Upper lobe of right lung (tissue), 1 donor: ENCODE results near the gene MTMR11. TPM values are rescaled to one million over a fixed set of nuclear protein-coding genes. Genes with fewer than 3 reads are reported as not detected.

Source experiments
- ATAC-seq: fragments of 200-7000 bp; cut with Tn5 transposase; one replicate; pipeline ENCODE4 v1.9.1; 2020; ENCODE audit warnings: mild to moderate bottlenecking, moderate library complexity
- DNase-seq: peaks from one replicate; pipeline ENCODE4 v3.0.0-alpha.2; 2020
- H3K27ac ChIP-seq: fragments of 200-600 bp; one replicate; pipeline ENCODE4 v1.8.0; 2022
- H3K27me3 ChIP-seq: fragments of 200-600 bp; one replicate; pipeline ENCODE4 v1.8.0; 2022; ENCODE audit warnings: mild to moderate bottlenecking
- H3K36me3 ChIP-seq: fragments of 200-600 bp; one replicate; pipeline ENCODE4 v1.8.0; 2022
- H3K4me1 ChIP-seq: fragments of 200-600 bp; one replicate; pipeline ENCODE4 v1.8.0; 2022
- H3K4me3 ChIP-seq: fragments of 200-600 bp; one replicate; pipeline ENCODE4 v1.8.0; 2022; ENCODE audit warnings: mild to moderate bottlenecking
- H3K9me3 ChIP-seq: fragments of 200-600 bp; one replicate; pipeline ENCODE4 v1.8.0; 2022
- CTCF ChIP-seq: fragments of 200-600 bp; IDR thresholded peaks from one replicate; pipeline ENCODE4 v1.8.0; 2022; ENCODE audit warnings: antibody characterized with exemption
- intact Hi-C: fragments of 100-400 bp; cut with DNase I; formaldehyde crosslinking; loops from one replicate; pipeline ENCODE4 v1.11.0; 2022
- total RNA-seq: library from RNA; stranded (reverse); fragmentation: NEBNext Ultra II Directional; extraction: Animal tissue kit (Norgen Biotek cat#: 25700); gene quantifications from one replicate; pipeline ENCODE4 v1.2.1, GENCODE V29; 2021
- donor health status: DM: no; HTN: yes; CAD: no; lungs with severe emphysema.

The MTMR11 gene
- total RNA-seq, 1 donor from 2014 or later = 17.1 TPM

GRCh38 chr1:149885339-149886120 is 51.1 kb downstream of the MTMR11 start:
- TF ChIP-seq CTCF = no peak

DNA sequence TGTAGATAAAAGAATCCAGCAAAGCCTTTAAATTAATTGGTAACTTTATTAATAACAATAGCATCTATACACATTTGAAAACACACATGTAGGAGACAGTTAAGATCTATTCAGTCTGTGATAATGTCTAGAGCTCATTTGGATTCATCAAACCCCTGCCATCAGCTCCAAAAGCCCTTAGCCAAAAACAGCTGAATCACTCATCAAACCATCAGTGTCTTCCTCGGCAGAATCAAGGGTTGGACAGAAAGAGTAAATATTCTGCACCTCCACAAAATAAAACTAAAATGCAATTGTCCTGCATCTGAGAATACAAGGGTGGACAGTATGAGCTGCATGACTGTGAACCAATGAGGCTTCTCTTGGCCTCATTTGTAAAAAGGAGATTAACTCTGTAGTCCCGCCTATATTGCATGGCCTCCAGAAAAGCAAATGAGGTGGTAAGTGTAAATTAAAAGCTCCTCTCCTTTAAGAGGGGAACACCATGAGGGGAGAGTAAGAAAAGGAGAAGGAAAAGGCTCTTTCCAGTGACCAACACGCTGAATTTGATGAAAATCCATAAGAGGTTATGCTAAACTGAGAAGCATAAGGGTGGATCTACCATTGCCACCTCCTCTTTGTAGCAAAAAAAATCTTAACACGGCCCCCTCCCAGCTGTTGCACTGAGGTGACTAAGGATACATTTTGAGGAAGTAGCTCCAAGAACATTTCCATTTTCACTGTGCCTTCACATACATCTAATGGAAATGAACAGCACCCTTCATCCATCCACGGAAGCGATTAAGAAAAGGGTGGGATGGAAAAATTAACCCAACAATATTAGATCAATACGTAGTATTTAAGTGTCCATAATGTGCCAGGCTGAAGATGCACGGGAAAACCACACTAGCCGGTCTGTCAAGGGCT is 52.0 kb downstream of the MTMR11 start:
- H3K4me1 ChIP-seq = peaks cover 18% of the 10 kb centered on the region
- peak overlapping the region; percentile 64 for H3K4me3 ChIP-seq
- no peak for TF ChIP-seq CTCF
- no peaks in the 10 kb centered on the region for H3K27me3 ChIP-seq
- H3K36me3 ChIP-seq = no peaks in the 10 kb centered on the region
- no peaks in the 10 kb centered on the region for H3K9me3 ChIP-seq
- no peak for ATAC-seq
- no peak for DNase-seq
- H3K27ac ChIP-seq = peak overlapping the region; percentile 100
- intact Hi-C loops = no loop called here

More at GRCh38 chr1:149885339-149886120, 51.1 kb downstream of the MTMR11 start:
- intact Hi-C loops = no loop called here
- peak overlapping the region; percentile 100 for H3K27ac ChIP-seq
- H3K9me3 ChIP-seq = no peaks in the 10 kb centered on the region
- H3K27me3 ChIP-seq = no peaks in the 10 kb centered on the region
- H3K4me1 ChIP-seq = peaks cover 18% of the 10 kb centered on the region
- H3K4me3 ChIP-seq = peak overlapping the region; percentile 64
- DNase-seq (peak; percentile 93), ATAC-seq (peak; percentile 64)
- no peaks in the 10 kb centered on the region for H3K36me3 ChIP-seq

GRCh38 chr1:149883598-149884247 is 53.0 kb downstream of the MTMR11 start:
- no peak for DNase-seq
- Histone ChIP-seq H3K4me1 (peaks cover 18% of the 10 kb centered on the region), H3K27me3 (no peaks in the 10 kb centered on the region), H3K36me3 (no peaks in the 10 kb centered on the region), H3K9me3 (no peaks in the 10 kb centered on the region), H3K4me3 (no peak overlapping the region), H3K27ac (no peak overlapping the region)
- no peak for ATAC-seq
- TF ChIP-seq CTCF = no peak
- intact Hi-C loops = no loop called here

GRCh38 chr1:149881876-149882275 is 54.8 kb downstream of the MTMR11 start:
- ATAC-seq (no peak), DNase-seq (no peak)
- Histone ChIP-seq H3K27me3 (no peaks in the 10 kb centered on the region), H3K27ac (no peak overlapping the region), H3K36me3 (no peaks in the 10 kb centered on the region), H3K4me1 (peaks cover 18% of the 10 kb centered on the region), H3K4me3 (no peak overlapping the region), H3K9me3 (no peaks in the 10 kb centered on the region)
- intact Hi-C loops = no loop called here
- no peak for TF ChIP-seq CTCF

DNA sequence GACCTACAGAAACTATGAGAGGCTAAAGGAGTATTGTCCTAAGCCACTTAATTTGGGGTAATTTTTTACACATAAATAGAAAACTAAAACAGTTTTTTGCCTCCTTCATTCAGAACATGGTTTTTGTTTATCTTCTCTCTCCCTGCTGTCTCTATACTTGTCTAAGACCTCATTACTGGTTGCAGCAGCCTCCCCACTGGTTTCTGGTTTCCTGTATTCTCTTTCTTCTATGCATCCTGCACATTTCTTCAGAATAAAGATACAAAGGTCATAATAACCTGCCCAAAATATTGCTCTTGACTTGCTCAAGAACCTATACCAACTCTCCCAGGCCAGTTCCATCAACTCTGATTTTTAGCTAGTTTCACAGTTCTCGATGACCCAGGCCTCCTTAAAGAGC is 57.1 kb downstream of the MTMR11 start:
- H3K27ac ChIP-seq = no peak overlapping the region
- H3K9me3 ChIP-seq = no peaks in the 10 kb centered on the region
- ATAC-seq = no peak
- H3K4me1 ChIP-seq = peaks cover 12% of the 10 kb centered on the region
- DNase-seq = no peak
- TF ChIP-seq CTCF = no peak
- H3K36me3 ChIP-seq = no peaks in the 10 kb centered on the region
- no peak overlapping the region for H3K4me3 ChIP-seq
- H3K27me3 ChIP-seq = no peaks in the 10 kb centered on the region
- intact Hi-C loops = no loop called here

Other genes starting within 250 kb of the MTMR11 start
- gene FCGR1A, start 154.2 kb downstream of the MTMR11 start, total RNA-seq = 40.9 TPM
- gene BOLA1, start 37.3 kb downstream of the MTMR11 start, total RNA-seq = 16.5 TPM
- 1.7 TPM for gene SV2A, start 19.0 kb downstream of the MTMR11 start, total RNA-seq
- gene SF3B4, start 9.1 kb downstream of the MTMR11 start, total RNA-seq = 44.5 TPM
- gene OTUD7B, start 73.8 kb upstream of the MTMR11 start, total RNA-seq = 35.3 TPM
- gene VPS45, start 130.9 kb upstream of the MTMR11 start, total RNA-seq = 37.4 TPM
- gene PLEKHO1, start 213.0 kb upstream of the MTMR11 start, total RNA-seq = 44.5 TPM